ENCODE data around the gene IL4R. TPM values are rescaled to one million over a fixed set of nuclear protein-coding genes. Genes with fewer than 3 reads are reported as not detected.

The IL4R gene
- total RNA-seq, 1 donor from 2014 or later, result 12.3 TPM

- Mint-ChIP-seq H3K36me3 (peaks cover 6% of the 10 kb centered on the region), H3K27ac (no peak overlapping the region), H3K9me3 (no peaks in the 10 kb centered on the region), H3K27me3 (no peaks in the 10 kb centered on the region), H3K4me3 (no peak overlapping the region), H3K4me1 (ENCODE audit: unreplicated experiment) (no peaks in the 10 kb centered on the region)
- TF ChIP-seq CTCF (conservative IDR thresholded peaks at IDR 0.05), result no peak
- no peak for DNase-seq (ENCODE audit: extremely low spot score, unreplicated experiment)
Measured at GRCh38 chr16:27337024-27337423, 23.2 kb downstream of the IL4R start.

GRCh38 chr16:27339180-27339579 lies 25.4 kb downstream of the IL4R start:
- no peak for DNase-seq (ENCODE audit: extremely low spot score, unreplicated experiment)
- Mint-ChIP-seq H3K9me3 (no peaks in the 10 kb centered on the region), H3K36me3 (peaks cover 9% of the 10 kb centered on the region), H3K27me3 (no peaks in the 10 kb centered on the region), H3K4me1 (ENCODE audit: unreplicated experiment) (no peaks in the 10 kb centered on the region), H3K4me3 (no peak overlapping the region), H3K27ac (no peak overlapping the region)
- TF ChIP-seq CTCF (conservative IDR thresholded peaks at IDR 0.05), result no peak

- Mint-ChIP-seq H3K27me3 (no peaks in the 10 kb centered on the region), H3K27ac (no peak overlapping the region), H3K36me3 (peaks cover 9% of the 10 kb centered on the region)
Measured at GRCh38 chr16:27340654-27341053, 26.9 kb downstream of the IL4R start.

GRCh38 chr16:27341549-27341948 lies 27.8 kb downstream of the IL4R start:
- no peaks in the 10 kb centered on the region for H3K4me1 Mint-ChIP-seq (ENCODE audit: unreplicated experiment)

More at GRCh38 chr16:27340654-27341053, 26.9 kb downstream of the IL4R start:
- Mint-ChIP-seq H3K4me3 (no peak overlapping the region), H3K4me1 (ENCODE audit: unreplicated experiment) (no peaks in the 10 kb centered on the region), H3K9me3 (no peaks in the 10 kb centered on the region)
- no peak for DNase-seq (ENCODE audit: extremely low spot score, unreplicated experiment)
- no peak for TF ChIP-seq CTCF (conservative IDR thresholded peaks at IDR 0.05)

GRCh38 chr16:27341971-27342370 lies 28.2 kb downstream of the IL4R start:
- Mint-ChIP-seq H3K36me3 (peaks cover 9% of the 10 kb centered on the region), H3K27me3 (no peaks in the 10 kb centered on the region), H3K9me3 (no peaks in the 10 kb centered on the region), H3K27ac (no peak overlapping the region), H3K4me3 (no peak overlapping the region), H3K4me1 (ENCODE audit: unreplicated experiment) (no peaks in the 10 kb centered on the region)
- no peak for DNase-seq (ENCODE audit: extremely low spot score, unreplicated experiment)
- TF ChIP-seq CTCF (conservative IDR thresholded peaks at IDR 0.05), result no peak

More at GRCh38 chr16:27341549-27341948, 27.8 kb downstream of the IL4R start:
- DNase-seq (ENCODE audit: extremely low spot score, unreplicated experiment), result no peak
- no peak for TF ChIP-seq CTCF (conservative IDR thresholded peaks at IDR 0.05)
- H3K4me3 Mint-ChIP-seq, result no peak overlapping the region
- no peaks in the 10 kb centered on the region for H3K9me3 Mint-ChIP-seq
- no peaks in the 10 kb centered on the region for H3K27me3 Mint-ChIP-seq
- no peak overlapping the region for H3K27ac Mint-ChIP-seq
- peaks cover 9% of the 10 kb centered on the region for H3K36me3 Mint-ChIP-seq

GRCh38 chr16:27344721-27345120 lies 30.9 kb downstream of the IL4R start:
- H3K9me3 Mint-ChIP-seq, result no peaks in the 10 kb centered on the region
- no peak for TF ChIP-seq CTCF (conservative IDR thresholded peaks at IDR 0.05)
- peaks cover 14% of the 10 kb centered on the region for H3K36me3 Mint-ChIP-seq
- H3K27ac Mint-ChIP-seq, result no peak overlapping the region
- H3K4me3 Mint-ChIP-seq, result no peak overlapping the region
- DNase-seq (ENCODE audit: extremely low spot score, unreplicated experiment), result no peak
- H3K4me1 Mint-ChIP-seq (ENCODE audit: unreplicated experiment), result no peaks in the 10 kb centered on the region
- H3K27me3 Mint-ChIP-seq, result no peaks in the 10 kb centered on the region

All from type B pancreatic cell (in vitro differentiated cells).